AG09309 (cell line): ENCODE data around the gene DCTN3.

ENCODE experiments used
- DNase-seq: peaks from one replicate; pipeline ENCODE4 v3.0.0-alpha.2; 2010; ENCODE audit warnings: low read depth
- H3K4me3 ChIP-seq: 2 replicates; pipeline ENCODE4 v1.5.1; 2011; ENCODE audit warnings: mild to moderate bottlenecking, low read depth, low read length, moderate library complexity; ENCODE audit not compliant: control insufficient read depth
- TF ChIP-seq, protein P1 (sequence below): IDR thresholded peaks from 2 replicates; pipeline ENCODE4 v1.5.1; 2011; ENCODE audit warnings: mild to moderate bottlenecking, low read depth, low read length, inconsistent platforms; ENCODE audit not compliant: insufficient read depth, control insufficient read depth; ENCODE audit errors: missing control alignments

DCTN3 gene

DNA sequence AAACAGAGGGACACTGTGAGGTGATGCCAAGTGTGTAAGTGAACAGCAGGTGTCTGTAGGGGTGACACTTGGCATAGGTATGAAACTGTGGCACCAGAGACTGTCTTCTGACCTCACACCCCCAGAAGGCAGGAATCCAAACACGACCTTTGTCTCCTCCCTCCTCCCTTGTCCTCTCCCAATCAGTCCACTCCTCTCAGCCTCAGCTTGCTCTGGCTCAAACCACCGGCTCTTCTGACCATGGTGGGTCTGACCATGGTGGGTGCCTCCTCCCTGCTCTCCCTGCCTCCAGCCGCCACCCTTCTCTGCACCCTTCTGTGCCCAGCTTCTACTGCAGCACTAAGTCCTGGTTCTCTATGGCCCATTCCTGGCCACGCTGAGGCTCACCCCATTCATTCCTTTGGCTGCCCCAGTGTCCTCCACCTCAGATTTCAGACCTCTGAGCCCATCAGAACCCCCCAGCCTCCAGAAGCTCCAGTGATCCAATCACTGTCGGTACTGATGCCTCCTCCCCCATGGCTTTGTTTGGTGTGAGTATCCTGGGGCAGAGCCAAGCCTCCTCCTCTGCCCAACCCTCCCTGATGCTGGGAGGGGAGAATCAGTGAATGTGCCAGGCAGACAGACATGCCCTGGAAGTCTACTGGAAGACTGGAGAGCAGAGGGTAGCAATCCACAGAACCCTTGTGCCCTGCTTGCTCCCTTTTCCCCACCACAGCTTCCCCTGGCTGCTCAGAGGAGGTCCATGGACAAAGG lies 10.3 kb upstream of the DCTN3 start:
- TF ChIP-seq, protein P1, sequence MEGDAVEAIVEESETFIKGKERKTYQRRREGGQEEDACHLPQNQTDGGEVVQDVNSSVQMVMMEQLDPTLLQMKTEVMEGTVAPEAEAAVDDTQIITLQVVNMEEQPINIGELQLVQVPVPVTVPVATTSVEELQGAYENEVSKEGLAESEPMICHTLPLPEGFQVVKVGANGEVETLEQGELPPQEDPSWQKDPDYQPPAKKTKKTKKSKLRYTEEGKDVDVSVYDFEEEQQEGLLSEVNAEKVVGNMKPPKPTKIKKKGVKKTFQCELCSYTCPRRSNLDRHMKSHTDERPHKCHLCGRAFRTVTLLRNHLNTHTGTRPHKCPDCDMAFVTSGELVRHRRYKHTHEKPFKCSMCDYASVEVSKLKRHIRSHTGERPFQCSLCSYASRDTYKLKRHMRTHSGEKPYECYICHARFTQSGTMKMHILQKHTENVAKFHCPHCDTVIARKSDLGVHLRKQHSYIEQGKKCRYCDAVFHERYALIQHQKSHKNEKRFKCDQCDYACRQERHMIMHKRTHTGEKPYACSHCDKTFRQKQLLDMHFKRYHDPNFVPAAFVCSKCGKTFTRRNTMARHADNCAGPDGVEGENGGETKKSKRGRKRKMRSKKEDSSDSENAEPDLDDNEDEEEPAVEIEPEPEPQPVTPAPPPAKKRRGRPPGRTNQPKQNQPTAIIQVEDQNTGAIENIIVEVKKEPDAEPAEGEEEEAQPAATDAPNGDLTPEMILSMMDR: no peak
- no peak overlapping the region for H3K4me3 ChIP-seq
- DNase-seq: no peak

DNA sequence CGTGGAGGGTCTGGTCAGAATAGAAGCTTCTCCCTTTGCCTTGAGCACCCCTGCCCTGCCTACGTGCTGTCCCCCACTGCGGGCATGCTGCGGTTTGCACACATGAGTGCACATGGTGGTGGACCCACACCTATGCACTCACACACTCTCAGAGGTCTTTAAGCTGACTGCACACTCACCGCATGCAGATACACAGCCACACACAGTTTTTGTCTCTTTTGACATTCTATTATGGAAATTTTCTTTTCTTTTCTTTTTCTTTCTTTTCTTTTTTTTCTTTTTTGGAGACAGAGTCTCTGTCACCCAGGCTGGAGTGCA lies 9.2 kb upstream of the DCTN3 start:
- no peak overlapping the region for H3K4me3 ChIP-seq
- TF ChIP-seq, protein P1: no peak
- no peak for DNase-seq

DNA sequence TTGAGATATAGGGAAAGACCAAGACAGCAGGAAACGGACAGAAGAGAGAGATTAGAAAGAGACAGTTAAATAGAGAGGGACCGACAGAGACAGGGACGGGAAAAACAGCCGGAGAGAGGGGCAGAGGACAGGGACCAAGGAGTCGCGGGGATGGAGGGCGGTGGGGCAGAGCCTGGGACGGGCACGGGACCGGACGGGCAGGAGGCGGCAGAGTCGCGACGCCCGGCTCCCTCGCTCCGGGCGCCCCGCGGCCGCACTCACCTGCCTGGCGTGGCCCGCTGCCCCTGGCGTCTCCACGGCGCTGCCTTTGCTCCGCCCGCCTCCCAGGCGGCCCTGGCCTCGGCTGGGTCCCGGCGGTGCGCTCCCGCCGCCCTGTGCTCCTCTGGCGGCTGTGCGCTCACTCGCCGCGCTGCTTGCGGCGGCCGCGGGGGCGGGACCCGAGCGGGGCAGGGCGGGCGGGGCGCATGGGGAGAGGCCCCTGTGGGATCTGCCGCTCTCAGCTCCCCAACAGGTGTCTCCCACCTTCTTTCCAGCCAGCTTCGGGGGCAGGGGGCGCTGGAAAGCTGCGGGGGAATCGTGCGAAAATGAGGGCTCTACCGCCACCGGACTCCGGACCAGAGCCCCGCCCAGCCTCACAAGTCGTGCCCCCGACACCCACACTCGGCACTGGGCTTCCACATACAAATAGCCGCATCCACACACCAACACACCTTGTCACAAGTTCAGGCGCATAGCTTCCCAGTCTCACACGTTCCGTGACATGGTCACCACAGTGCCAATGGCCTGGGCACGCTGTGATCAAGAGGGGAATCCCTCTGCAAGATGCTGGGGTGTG lies 8.6 kb upstream of the DCTN3 start, which contains the start of gene ARID3C:
Gene ARID3C (minus strand): TSS at position 411 of the 835 bp plus-strand sequence. CDS start 1,052 bp downstream, outside the sequence.
- TF ChIP-seq, protein P1: no peak
- no peak for DNase-seq
- peak within 1 kb of the TSS; percentile 45 for H3K4me3 ChIP-seq

DNA sequence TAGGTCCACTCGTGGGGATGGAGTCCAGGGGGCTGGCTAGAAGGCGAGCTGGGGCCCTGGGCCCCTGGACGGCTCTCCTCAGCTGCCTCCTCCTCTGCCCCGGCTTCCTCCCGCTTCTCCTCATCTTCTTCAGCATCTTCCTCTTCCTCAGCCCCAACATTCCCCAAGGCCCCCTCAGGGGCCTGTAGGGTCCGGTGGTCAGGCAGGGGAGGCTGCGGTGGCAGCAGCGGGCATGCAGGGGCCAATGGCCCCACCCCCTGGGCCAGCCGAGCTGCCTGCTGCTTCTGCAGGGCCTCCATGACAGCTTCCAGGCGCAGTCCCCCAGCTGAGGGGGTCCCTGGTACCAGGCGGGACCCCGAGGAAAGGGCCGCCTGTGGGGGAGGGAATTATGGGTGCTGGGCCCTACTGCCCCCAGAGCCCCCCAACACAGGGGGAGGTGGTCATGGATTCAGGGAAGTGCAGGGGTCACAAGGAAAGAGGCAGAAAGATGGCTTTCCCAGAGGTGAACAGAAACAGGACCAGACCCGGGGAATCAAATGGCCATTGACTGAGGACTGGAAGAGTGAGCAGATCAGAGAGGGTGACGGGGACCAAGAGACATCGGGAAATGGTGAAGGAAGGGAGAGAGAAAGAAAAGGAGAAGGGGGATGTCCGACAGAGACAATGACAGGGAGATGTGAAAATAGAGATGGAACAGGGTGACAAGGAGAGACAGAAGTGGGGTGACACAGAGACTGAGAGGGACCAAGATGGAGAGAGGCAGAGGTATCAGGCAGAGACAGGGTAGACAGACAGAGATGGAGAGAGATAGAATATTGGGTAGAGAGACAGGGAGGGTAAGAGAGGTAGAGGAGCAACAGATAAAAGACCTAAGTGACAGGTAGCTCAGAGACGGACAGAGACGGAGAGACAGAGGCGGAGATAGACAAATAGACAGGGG lies 7.7 kb upstream of the DCTN3 start:
- no peak for DNase-seq
- TF ChIP-seq, protein P1: no peak
- H3K4me3 ChIP-seq: no peak overlapping the region; the same call in 1 of the 2 replicates

DNA sequence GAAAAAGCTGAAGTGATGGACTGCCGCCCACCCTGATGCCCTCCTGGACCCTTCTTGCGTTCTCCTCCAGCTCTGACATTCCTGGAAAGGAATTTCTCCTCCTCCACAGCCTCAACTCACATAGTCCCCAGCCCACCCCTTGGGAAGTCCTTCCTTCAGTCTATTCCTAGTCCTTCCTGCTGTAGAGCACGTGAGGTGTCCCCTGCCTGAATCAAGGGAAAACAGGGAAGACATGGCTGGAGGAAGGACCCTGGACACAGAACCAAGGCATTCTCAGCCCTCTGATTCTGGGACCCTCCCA lies 4.8 kb upstream of the DCTN3 start:
- H3K4me3 ChIP-seq: no peak overlapping the region
- DNase-seq: no peak
- TF ChIP-seq, protein P1: no peak

DNA sequence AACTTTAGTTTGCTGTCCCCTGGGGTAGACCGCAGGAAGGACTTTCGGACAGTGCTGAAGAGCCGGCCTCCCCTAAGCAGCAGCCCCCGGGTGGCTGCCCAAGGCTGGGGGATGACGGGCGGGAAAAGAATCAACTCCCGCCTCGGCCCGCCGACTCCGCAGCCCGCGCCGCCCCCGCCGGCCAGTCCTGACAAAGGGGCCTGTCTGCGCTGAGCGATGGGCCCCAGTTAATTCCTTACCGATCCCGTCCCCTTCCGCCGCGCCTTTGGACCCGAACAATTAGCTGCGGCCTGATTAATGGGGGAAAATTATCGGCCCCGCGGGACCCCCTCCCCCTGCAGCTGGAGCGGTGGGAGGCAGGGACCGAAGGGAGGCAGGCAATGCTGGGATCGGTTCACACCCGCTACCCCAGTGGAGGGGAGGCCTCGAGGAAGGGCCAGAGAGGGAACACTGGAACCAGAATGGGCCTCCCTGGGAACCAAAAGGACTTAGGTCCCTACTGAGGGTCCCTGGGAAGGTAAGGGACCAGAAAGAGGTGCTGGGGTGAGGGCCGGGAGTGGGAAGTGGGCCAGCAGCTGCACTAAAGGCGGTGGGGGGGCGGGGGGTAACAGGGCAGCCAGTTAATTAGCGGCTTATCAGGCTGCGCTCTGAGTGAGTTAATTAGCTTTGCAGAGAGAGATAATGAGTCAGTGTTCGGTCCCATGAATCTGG lies 4.3 kb upstream of the DCTN3 start:
- no peak for DNase-seq
- TF ChIP-seq, protein P1: no peak

More for the DNA sequence above, 4.3 kb upstream of the DCTN3 start:
- H3K4me3 ChIP-seq: no peak overlapping the region
